Nephron progenitor cell (in vitro differentiated cells): ENCODE data around the gene KANTR.
A peak's percentile ranks its signal among the peaks of the same experiment; 100 is the strongest.

Source experiments
- DNase-seq: peaks from one replicate; pipeline ENCODE4 v3.0.0; 2021
- H3K27ac Mint-ChIP-seq: 2 replicates; pipeline ENCODE4 v1.8.0; 2021; ENCODE audit warnings: mild to moderate bottlenecking, moderate library complexity, mixed read lengths
- H3K27me3 Mint-ChIP-seq: 2 replicates; pipeline ENCODE4 v1.8.0; 2021; ENCODE audit warnings: mild to moderate bottlenecking, low read depth, mixed read lengths; ENCODE audit not compliant: poor library complexity
- H3K36me3 Mint-ChIP-seq: 2 replicates; pipeline ENCODE4 v1.8.0; 2021; ENCODE audit warnings: low read depth, mixed read lengths
- H3K4me1 Mint-ChIP-seq: 2 replicates; pipeline ENCODE4 v1.8.0; 2021; ENCODE audit warnings: mixed read lengths
- H3K4me3 Mint-ChIP-seq: 2 replicates; pipeline ENCODE4 v1.8.0; 2021; ENCODE audit warnings: mild to moderate bottlenecking, moderate library complexity, mixed read lengths
- H3K9me3 Mint-ChIP-seq: 2 replicates; pipeline ENCODE4 v1.8.0; 2021; ENCODE audit warnings: mild to moderate bottlenecking, moderate library complexity, mixed read lengths
- TF ChIP-seq, protein P1 (sequence below): fragments of 200-600 bp; sonication (generic); IDR thresholded peaks from 2 replicates; pipeline ENCODE4 v1.5.0; 2021; ENCODE audit warnings: antibody characterized with exemption

The KANTR gene, protein sequence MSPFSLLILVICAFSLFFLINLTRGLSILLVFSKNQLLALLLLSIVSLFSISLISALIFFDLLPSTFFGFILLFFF

DNA sequence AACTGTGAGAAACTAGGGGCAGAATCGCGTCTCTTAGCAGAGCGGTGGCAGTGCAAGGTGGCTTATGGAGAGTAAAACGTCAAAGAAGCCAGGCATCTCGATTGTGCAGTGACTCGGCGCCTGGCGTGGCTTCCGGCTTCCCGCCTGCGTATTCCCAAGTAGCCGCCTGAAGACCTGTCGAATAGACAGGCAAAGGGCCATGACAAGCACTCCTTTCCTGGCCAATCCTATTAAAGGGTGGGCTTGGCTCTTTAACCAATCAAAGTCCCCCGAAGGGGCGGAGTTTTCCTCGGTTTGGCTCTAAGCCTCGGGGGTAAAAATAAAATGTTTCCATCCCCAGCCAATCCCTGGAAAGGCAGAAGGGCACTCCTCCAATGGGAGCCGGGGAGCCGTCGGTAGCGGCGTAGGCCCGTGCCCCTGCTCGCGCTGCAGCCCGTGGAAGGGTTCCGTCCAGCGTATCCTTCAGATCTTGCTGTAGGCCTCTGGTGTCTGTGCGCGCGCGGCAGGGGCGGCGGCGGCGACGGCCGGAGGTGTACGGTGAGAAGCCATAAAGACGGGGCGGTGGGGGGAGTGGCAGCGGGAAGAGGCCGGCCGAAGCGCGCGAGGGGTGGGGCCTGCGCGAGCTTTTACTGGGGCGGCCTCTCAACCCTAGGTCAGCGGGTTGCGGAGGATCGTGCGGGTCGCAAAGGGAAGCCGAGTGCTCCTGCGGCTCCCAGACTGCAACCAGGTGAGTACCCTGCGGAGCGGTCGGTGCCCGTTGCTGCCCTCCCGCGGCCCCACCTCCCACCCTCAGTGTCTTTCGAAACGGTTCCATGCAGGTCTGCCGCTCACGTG lies at the start of gene KANTR:
TSS of gene KANTR (plus strand) at position 395 of the 834 bp plus-strand sequence. CDS start 30,131 bp downstream, outside the sequence.
- DNase-seq = peak; percentile 81
- H3K4me1 Mint-ChIP-seq = peaks cover 32% of the 10 kb centered on the region
- H3K36me3 Mint-ChIP-seq = no peaks in the 10 kb centered on the region
- H3K9me3 Mint-ChIP-seq = peaks cover 46% of the 10 kb centered on the region
- H3K27me3 Mint-ChIP-seq = peaks cover under 1% of the 10 kb centered on the region
- peak within 1 kb of the TSS; percentile 89 for H3K4me3 Mint-ChIP-seq
- TF ChIP-seq, protein P1, sequence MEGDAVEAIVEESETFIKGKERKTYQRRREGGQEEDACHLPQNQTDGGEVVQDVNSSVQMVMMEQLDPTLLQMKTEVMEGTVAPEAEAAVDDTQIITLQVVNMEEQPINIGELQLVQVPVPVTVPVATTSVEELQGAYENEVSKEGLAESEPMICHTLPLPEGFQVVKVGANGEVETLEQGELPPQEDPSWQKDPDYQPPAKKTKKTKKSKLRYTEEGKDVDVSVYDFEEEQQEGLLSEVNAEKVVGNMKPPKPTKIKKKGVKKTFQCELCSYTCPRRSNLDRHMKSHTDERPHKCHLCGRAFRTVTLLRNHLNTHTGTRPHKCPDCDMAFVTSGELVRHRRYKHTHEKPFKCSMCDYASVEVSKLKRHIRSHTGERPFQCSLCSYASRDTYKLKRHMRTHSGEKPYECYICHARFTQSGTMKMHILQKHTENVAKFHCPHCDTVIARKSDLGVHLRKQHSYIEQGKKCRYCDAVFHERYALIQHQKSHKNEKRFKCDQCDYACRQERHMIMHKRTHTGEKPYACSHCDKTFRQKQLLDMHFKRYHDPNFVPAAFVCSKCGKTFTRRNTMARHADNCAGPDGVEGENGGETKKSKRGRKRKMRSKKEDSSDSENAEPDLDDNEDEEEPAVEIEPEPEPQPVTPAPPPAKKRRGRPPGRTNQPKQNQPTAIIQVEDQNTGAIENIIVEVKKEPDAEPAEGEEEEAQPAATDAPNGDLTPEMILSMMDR = no peak
- H3K27ac Mint-ChIP-seq = peak within 1 kb of the TSS; percentile 88

DNA sequence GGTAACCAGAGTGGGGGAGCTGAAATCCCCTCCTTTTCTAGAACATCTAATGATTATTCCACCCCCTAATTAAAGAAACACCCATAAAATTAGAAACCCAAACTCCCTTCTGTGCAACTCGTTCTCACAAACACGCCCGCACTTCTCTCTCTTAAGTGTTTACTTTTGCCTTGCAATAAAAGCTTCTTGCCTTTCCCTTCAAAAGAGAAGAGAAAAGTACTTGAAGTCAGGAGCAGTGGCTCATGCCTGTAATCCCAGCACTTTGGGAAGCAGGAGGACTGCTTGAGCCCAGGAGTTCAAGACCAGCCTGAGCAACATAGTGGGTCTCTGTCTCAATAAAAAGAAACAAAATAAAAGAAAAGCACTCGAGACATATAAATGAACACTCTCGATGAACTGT lies 48.9 kb upstream of the KANTR start:
- peaks cover 3% of the 10 kb centered on the region for H3K27me3 Mint-ChIP-seq
- TF ChIP-seq, protein P1 = no peak
- no peak for DNase-seq
- H3K36me3 Mint-ChIP-seq = no peaks in the 10 kb centered on the region
- H3K4me3 Mint-ChIP-seq = no peak overlapping the region
- H3K9me3 Mint-ChIP-seq = peaks cover 52% of the 10 kb centered on the region
- no peak overlapping the region for H3K27ac Mint-ChIP-seq
- peaks cover 16% of the 10 kb centered on the region for H3K4me1 Mint-ChIP-seq

DNA sequence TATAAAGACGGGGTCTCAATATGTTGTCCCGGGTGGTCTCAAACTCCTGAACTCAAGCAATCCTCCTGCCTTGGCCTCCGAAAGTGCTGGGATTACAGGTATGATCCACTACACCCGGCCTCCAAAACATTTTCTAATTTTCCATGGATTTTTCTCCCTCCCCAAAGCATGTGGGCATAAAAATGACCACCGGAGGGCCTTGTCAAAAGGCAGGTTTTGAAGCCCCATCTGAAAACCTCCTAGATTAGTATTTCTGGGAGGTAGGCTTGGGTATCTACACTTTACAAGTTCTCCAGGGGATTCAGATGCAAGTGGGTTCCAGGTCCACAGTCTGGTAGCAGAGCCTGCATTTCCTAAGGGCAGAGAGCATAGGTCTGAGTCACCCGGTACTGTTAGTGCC lies 46.7 kb upstream of the KANTR start:
- Mint-ChIP-seq H3K36me3 (no peaks in the 10 kb centered on the region), H3K4me3 (peak overlapping the region; percentile 81), H3K27ac (no peak overlapping the region), H3K9me3 (peaks cover 43% of the 10 kb centered on the region), H3K27me3 (peaks cover 3% of the 10 kb centered on the region), H3K4me1 (peaks cover 16% of the 10 kb centered on the region)
- TF ChIP-seq, protein P1 = peak; percentile 16
- DNase-seq = no peak

DNA sequence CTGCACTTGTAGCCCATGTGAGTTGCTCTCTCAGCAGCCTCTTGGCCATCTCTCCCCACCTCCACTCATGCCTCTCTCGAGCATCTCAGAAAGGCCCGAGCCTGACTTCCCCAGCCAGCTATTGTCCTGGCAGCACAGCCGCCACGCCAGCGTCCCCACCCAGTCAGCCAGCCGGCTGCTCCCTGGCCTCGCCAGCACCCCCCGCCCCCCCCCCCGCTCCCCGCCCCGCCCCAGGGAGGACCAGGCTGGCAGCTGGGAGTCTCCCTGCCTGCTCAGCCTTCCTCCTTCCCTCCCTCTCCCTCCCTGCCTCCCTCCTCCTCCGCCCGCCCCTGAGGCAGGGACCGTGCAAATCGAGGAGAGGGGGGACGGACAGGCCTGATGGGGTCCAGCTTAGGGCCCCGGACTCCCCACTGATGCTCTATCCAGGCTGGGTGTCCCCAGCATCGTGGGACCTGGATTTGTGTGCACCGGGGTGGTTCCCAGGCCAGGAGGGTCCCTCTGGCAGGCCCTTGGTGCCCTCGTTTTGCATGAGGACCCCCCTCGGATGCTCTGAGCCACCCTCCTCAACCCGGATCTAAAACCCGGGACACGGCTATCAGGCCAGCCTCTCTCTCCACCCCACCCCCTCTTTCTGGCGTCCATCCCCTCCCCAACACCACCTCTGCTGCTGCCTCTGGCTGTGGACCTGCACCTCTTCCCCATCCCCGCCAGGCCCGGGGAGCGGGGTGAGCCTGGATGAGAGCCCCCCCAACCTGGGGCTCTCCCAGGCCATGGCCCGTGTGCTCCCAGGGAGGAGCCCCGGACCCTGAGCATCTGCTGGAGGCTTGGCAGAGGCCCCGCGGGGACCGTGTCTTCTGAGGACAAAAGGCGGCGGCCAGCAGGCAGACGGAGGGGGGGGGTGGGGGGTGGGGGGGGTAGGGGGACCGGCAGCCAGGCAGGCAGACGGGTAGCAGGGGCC lies 45.5 kb upstream of the KANTR start, which contains the start of gene GPR173:
TSS of gene GPR173 (plus strand) at position 621 of the 958 bp plus-strand sequence. CDS start 27,833 bp downstream, outside the sequence.
- Mint-ChIP-seq H3K27ac (no peak within 1 kb of the TSS), H3K4me3 (peak within 1 kb of the TSS; percentile 81), H3K36me3 (no peaks in the 10 kb centered on the region), H3K27me3 (peaks cover 3% of the 10 kb centered on the region), H3K4me1 (peaks cover 16% of the 10 kb centered on the region), H3K9me3 (peaks cover 38% of the 10 kb centered on the region)
- TF ChIP-seq, protein P1 = no peak
- DNase-seq = peak; percentile 41

DNA sequence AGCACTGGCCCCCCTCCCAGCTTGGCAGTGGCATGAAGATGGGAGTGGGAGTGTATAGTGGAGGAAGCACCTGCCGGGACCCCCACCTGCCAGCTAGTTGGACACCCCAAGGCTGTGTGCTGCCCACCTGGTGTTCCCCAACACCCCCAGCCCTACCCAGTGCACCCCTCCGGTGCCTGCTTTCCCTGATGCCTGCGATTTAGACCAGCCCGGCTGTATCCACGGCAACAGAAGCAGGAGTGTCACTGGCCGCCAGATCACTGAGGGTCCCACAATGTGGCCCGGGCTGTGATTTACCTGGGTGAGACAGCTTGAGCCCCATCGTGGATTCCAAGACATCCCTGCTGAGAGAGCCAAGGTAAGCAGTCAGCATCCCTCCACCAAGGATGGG lies 44.8 kb upstream of the KANTR start:
- Mint-ChIP-seq H3K36me3 (no peaks in the 10 kb centered on the region), H3K9me3 (peaks cover 32% of the 10 kb centered on the region), H3K4me3 (no peak overlapping the region), H3K4me1 (peaks cover 16% of the 10 kb centered on the region), H3K27me3 (peaks cover 3% of the 10 kb centered on the region), H3K27ac (no peak overlapping the region)
- TF ChIP-seq, protein P1 = no peak
- DNase-seq = peak; percentile 8
